LoVo (cell line): Measurements from ENCODE around the gene MTURN.

Source experiments
- DNase-seq: peaks from one replicate; pipeline ENCODE4 v3.0.0-alpha.2; 2016; ENCODE audit warnings: low spot score

MTURN gene

DNA sequence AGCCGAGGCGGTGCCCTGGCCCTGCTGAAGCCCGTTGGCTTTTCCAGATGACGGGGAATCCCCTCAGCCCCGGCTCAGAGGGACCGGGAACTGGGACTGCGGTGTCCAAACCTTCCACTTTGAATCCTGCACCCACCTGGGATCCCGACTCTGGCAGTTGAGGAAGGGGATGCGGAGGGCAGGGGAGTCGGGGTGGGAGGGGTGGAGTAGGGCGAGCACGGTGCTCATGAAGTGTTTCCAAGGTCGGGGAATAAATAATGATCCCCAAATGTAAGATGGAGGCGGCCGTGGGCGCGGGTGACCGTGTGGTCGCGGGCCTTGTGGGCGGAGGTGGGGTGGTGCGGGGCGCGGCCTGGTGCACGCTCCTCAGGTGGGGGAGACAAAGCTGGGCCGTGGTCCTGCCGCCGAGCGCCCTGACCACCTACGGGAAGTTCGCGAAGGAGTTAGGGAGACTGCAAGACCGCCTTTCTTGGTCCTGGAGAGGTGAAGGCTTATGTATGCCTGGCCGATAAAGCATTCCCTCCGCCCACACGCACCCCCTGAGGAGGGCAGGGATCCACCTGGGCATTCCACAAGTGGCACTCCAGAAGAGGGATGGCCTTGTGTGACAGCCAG, 1.4 kb downstream of the MTURN start:
- no peak for DNase-seq

DNA sequence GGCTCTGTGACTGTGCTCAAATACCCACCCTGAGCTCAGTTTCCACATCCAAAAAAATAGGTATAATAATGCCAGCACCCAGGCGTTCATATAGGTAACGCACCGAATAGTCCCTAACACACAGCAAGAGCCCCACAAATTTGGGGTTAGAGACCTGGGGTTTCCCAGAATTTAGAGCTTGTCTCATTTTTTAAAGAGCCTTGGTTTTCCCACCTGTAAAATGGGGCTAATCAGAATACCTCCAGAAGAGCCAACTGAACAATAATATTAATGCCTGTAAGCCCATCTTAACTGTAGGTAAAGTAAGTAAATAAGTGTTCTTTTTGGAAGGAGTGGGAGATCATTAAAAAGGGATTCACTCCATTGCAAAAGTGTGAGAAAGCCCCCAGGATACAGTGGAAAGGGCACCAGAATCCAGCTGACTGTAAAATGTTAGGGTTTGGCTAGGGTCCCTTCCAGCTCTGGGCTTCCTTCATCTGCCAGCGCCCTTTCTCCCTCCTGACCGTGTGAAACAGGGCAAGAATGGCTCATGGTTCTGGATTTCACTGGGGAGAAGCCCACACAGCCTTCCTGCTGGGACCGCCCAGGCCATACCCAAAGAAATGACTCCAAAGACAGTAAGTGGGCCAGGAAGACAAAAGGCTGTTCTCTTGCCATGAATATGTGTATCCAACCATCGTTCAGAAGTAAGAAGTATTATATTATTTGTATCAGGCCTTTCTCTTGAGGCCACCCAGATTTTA, 2.1 kb downstream of the MTURN start:
- no peak for DNase-seq

DNA sequence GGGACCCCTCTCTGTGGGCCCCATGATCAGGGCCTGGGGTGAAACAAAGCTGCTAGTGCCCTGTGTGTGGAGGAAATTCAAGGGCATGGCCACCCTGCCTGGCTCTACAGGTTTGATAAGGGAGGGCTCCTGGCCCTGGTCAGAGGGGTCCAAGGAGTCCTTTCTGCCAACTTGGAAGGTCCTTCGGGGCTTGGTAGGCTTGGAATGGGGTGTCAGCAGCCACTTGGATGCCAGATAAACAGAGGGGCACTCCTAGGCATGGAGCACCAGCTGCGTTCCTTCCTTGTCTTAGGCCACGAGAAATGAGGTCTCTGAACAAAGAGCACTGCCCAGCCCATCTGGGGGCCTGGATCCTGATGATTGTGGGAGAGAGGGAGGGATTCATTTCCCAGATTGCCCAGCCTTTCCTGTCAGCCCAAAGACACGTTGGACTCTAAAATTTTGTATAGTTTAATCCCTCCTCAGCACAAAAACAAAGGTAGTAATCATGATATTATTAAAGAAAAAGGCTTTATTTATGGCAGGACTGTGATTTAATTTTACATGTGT, 5.1 kb downstream of the MTURN start:
- no peak for DNase-seq

DNA sequence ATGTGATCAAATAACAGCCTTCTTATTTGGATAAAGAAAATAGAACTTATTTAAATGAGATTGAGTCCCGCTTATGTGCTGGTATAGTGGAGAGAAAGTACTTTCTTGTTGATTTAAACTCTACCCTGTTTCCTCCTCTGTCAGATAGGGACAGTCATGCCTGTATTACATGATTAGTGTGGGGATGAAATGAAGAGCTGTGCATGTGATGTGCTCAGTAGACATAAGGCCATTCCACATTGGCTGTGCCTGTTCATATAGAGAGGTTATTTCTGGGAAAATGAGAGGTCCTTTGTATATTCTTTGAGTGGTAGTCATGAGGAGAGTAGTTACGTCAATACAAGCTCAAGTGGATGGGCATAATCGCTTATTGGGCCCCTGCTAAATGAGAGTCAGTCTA, 5.7 kb downstream of the MTURN start:
- no peak for DNase-seq

DNA sequence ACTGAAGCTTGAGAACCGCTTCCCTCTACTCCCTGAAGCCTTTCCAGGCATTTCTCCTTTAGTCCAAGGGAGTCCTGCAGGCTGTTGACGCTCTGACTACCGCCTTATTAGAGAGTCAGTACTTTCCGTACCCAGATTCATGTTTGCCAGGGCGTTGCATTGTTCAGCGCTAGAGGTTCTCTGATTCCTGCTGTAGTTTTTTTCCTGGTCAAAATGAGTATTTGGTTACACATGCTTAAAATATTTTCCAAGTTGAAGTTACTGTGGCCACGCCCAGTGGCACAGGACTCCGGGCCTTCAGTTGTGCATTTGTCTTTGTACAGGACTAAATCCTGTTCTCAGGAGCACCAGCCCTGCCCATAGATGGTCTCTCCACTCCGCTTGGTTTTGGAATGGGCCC, 7.9 kb downstream of the MTURN start:
- peak; percentile 85 for DNase-seq

DNA sequence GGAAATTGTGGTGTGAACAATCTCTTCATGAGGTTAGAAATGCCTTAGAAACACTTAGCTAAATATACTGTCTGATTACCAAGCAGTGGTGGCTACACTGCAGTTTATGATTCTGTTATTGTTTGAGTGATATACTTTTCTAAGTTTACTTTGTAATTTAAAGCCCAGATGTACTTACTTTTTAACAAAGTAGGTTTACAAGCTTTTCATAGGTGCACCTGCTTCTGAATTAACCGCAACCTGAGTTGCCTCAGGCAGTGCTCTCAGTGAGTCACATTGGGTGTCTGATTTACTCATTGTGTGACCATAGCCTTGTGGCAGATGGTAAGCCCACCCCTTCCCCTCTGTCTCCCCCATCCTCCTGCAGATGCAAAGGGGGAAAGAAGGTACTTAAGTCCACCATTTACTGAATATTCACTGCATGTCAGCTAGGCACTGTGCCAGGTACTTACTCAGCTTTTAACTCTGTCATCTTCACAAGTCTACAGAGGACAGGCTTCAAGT, 9.0 kb downstream of the MTURN start:
- peak; percentile 73 for DNase-seq

DNA sequence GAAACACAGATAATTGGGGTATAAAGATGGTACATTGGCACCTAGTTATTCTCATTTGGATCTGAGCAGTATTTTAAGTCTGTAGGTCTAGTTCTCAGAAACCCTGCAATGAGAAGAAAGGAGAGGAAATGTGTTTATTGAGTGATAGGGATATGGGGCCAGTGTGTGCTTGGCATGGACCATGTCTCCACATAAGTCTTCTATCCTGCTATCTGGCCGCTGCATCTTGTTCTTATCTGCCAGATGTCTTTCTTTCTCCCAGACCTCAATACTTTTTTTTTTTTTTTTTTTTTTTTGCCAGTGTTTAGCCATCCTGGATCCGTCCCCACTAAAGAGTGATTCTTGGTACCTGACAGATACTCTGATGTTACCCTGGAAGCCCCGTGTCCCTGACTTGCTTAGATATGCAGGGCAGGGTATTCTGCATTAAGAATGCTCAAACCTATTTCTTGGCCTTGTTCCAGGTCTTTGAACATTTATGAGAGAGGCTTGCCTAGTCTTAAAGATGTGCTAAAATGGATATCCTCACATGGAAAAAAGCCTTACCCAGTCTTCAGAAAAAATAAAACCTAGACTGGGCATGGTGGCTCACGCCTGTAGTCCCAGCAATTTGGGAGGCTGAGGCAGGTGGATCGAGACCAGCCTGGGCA, 10.0 kb downstream of the MTURN start:
- no peak for DNase-seq

DNA sequence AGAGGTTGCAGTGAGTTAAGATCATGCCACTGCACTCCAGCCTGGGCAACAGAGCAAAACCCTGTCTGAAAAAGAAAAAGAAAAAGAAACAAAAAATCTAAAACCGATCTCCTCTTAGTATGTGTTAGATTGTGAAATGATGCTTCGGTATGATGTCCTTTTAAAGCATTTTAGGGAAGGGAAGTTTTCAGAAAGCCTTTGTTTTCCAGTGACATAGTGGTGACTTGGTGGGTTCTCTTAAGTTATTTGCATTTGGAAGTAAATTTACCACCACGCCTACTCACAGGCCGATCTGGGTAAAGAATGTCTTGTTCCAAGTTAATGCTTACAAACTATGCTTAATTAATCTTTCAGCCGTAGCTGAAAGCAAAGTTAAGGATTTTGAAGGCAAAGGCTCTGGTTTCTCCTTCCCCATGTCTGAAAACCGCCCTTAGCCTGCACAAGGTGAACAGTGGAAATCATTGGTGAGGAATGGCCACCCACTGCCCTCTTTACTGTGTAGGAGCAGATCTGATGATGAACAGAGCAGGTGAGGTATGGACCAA, 10.7 kb downstream of the MTURN start:
- no peak for DNase-seq

DNA sequence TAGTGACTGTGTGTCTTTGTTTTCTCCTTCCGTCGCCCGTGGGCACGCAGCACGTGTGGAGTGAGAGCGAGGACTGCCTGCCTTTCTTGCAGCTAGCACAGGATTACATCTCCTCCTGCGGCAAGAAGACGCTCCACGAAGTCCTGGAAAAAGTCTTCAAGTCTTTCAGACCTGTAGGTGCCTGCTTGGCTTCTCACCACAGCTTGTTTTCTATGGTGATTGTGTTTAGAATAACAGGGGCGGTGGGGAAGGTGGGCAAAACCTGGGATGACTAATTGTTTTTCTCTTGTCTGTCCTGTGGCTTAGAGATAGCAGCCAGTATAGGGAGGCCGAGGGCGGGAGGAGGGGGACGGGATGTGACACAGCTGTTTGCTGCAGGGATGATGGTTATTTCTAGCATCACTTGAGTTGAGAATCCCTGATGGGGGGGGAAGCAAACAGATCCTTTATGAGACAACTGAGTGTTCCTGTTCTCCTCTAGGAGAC, 11.4 kb downstream of the MTURN start:
- DNase-seq: no peak

DNA sequence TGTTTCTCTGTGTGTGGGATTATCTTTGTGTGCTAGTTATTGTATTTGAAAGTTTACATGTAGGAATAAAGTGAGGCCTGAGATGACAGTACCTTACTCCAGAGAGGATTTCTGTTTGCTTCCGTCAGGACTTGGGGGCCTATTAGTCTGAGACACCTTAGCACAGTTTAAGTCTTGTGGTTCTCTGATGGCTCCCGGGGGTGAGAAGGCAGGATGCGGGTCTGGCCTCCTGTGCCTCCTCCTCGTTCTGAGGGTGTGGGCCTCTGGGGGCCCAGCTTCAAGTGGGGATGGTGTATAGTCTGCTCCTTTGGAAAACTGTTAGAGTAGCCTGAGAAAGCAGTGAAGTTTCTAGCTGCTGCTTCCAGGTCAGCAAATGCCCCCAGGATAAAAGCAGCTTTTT, 12.4 kb downstream of the MTURN start:
- no peak for DNase-seq

DNA sequence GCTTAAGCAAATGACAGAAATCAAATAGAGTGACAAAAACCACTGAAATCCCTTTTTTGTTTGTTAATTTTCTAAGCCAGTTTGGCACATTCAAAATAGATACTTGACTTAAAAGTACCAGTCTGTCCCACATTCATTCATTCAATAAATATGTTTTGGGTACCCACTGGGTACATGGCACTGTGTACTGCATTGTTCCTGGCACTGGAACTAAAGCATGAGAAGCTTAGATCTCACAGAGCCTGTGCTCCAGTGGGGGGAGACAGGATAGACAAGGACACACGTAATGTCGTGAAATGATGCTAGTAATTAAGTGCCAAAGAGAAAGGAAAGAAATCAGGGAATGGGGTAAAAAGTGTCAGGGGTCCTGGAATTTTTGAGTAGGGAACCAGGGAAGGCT, 13.0 kb downstream of the MTURN start:
- DNase-seq: no peak

DNA sequence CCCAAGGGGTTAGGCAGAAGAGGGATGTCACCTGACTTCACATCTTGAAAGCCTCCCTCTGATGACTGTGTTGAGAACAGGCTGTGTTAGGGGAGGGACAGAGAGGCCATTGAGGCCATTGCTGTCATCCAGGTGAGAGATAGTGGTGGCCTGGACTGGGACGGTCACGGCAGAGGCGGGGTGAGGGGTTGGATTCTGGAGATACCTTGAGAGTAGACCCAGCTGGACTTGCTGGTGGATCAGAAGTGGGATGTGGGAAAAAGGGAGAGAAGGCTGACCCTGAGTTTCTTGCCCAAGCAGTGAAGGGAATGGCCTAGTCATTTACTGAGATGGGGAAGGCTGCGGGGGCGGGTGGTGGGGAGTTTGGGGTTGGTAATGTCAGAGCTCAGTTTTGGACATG, 13.6 kb downstream of the MTURN start:
- DNase-seq: no peak

DNA sequence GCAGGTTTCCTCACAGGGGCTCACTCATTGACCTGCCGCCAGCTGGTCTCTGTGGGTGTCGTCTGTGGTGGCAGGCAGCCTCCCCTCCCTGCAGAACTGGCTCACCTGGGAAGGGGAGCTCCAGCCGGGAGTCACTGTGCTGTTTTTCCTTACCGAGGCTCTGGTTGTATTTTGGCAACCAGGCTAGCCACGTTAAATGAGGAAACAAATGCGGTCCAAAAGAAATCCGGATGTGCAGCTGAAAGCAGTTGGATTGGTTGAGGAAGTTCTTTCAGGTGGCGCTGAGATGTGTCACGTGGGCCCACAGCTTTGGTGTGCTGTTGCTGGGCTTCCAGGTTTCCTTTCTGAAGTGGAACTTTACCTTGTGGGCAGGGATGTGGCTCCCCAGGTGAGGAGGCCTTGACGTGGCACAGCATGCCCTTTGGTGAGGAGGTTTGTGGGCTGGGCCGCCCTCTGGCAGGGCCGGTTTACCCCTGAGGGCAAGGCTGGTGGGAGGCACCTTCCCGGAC, 14.2 kb downstream of the MTURN start:
- DNase-seq: no peak

DNA sequence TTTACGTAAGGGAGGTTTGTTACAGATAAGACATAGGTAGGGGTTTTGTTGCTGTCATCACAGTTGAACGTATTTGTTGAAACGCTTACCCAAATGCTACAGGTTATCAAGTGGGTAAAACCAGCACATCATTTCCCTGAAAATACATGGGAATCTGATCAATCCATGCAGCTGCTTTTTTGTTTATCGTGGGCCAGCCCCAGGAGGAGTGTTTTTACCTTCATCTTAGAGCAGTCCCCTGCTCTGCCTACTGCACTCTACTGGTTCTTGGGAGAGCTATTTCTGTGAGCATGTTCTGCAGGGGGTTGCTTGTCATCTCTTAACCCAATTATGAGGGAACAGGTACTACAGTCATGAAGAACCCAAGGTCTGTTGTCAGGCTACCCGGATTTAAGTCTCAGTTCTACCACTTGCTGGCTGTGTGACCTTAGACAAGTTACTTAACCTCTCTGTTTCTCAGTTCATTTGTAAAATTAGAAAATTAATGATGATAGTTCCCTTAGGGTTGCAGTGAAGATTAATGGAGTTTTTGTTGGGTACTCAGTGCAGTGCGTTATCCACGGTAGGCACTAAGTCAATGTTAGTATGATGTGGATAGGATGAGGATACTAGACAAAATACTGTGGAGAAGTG, 15.0 kb downstream of the MTURN start:
- DNase-seq: no peak

DNA sequence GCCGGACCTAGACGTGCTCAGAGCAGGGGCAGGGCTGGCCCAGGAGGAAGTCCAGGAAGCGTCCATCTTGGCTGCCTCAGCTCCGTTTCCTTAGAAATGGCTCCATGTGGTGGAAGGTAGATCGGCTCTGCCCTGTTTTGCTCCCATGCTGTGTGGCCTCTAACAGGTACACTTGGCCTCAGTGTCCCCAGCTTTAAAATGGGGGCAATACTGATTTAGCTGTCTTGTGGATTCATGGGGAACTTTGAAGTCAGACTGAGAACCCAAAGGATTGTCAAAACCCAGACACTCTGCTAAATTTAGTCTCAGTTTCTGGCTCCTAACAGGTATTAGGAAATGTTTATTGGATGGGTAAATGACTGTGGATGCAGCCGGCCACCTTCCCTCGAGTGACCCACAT, 15.9 kb downstream of the MTURN start:
- no peak for DNase-seq

DNA sequence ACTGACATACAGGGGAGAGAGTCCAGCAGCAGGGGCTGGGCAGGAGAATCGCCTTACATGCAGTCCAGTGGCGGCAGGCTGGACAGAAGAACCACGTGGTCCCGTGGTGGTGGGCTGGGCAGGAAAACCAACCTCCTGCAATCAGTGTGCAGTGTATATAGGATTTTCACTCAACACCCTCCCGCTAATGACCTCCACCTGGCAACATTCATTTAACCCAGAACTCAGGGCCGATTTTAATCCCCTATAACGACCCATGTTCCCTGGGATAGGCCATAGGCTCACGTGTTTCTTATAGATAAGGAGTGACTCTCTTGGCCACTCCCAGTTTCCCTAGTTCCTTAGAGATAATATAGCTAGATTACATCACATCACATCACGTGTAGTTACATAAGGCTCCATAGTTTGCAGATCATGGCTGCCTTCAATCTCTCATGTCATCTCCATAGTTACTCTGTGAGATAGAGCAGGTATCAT, 19.4 kb downstream of the MTURN start:
- no peak for DNase-seq

DNA sequence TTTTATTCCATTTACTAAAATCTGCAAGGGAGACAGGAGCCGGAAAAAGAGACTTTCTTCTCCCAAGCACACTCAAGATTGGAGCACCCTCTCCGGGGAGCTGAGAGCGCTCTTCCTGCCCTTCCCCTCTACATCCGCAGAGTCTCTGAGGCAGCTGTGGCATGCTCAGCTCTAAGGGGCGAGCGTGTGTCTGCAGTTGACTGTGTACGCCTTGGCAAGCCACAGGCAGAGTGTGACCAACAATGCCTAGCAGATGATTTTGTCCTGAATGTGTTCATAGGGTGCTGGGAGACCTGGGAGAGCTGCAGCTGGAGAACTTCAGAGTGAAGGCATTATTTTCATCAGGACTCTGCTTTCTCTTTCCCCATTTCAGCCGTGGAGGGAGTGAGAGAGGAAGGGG, 20.7 kb downstream of the MTURN start:
- DNase-seq: no peak

DNA sequence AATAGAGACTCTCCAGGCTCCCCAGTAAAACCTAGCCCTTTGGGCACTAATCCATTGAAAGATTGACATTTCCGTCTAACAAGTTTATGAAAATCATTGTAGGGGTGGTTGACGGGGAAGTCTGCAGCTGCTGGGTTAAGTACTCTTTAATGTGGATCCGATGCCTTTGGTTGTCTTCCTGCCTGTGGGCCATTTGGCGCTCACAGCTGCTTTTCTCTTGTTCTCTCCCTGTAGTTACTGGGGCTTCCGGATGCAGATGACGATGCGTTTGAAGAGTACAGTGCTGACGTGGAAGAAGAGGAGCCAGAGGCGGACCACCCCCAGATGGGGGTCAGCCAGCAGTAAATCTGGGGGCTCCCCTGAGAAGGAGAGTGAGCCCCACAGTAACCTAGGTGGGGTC, 22.4 kb downstream of the MTURN start:
- DNase-seq: no peak

DNA sequence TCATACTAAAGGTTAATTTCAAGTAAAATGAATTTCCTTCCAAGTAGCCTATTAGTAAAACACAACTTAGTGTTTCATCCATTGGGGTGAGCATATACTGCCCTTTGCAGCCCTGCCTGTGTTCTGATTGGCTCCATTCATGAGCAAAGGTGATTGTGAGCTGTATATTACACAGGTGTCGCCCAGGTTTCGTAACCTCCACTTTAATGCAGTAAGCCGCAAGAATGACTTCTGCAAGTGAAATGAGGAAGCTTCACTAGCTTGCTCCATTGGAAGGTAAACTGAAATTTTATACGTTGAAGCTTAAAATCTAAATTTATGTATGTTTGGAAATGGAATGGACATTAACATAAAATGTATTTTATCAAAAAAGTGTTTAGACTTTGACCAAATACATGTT, 24.4 kb downstream of the MTURN start:
- no peak for DNase-seq

DNA sequence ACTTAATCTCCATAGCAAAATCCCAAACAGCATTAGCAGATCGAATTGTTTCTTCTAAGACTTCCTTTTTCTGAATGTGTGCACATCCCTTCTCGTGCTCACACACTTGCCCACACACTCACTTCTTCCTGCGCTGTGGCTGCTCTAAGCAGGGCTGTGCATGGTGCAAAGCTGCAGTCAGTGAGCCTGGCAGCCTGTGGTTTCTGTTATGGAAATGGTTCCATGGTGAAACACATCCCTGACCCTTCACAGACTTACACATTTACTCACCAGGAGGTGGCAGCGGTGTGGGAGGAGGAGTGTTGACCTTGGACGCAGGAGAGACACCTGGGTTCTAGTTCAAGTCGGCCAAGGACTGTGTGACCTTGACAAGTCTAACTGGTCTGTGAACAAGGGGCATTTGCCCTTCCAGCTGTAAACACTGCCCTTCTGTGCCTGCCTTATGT, 24.9 kb downstream of the MTURN start:
- DNase-seq: no peak

DNA sequence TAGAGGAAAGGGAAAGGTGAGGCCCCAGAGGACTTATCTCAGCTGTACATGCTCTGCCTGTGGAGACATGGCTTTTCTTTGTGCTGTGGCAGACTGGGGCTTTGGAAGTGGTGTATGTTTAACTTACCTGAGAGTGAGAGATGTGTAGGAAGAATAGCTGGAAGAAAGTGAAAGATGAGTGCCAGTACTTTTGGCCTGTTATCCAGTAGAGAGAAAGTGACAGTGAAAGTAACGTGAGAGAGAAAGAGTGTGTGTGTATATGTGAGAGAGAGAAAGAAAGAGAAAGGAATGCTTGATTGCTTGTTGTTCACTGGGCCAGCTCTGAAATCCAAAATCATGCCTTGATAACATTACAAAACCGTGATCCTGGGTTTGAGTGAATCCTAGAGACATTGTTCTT, 25.5 kb downstream of the MTURN start:
- DNase-seq: no peak

DNA sequence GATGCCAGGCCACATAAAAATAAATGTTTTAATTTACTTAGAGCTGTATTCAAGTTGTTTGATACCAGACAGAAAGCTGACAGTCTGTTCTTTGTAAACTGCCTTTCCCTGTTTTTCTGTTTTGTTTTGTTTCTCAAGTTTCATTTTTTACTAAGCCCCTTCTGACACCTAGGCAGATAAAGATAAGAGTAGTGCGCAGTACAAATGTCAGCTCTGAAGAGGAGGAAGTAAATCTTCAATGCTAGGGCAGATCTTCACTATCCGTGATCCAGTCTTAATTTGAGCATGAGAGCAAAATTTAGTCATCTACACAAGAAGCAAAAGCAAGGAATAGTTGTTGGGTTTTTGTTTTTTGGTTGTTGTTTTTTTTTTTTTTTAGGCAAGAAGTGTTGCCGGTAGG, 27.3 kb downstream of the MTURN start:
- no peak for DNase-seq
